GDM1 (cell line): ENCODE results near the gene PIK3C2G.
"Not testable (repeated sequence)": the region's sequence is repeated elsewhere in the genome, so short reads cannot be mapped to it uniquely, and the experiment has no call there.

ENCODE experiments used
- DNase-seq: peaks from one replicate; lab custom pipeline; 2025; lab: John Stamatoyannopoulos, UW

Gene PIK3C2G

GRCh38 chr12:18261273-18261672 is at the start of gene PIK3C2G:
PIK3C2G (plus strand) TSS chr12:18261518; CDS start chr12:18282082, 20,564 bp downstream.
- no peak for DNase-seq

GRCh38 chr12:18217966-18218365 is 43.4 kb upstream of the PIK3C2G start:
- DNase-seq: no peak

- no peak for DNase-seq
Measured at GRCh38 chr12:18221726-18222125, 39.6 kb upstream of the PIK3C2G start.

GRCh38 chr12:18222699-18223098 is 38.6 kb upstream of the PIK3C2G start:
- no peak for DNase-seq

DNA sequence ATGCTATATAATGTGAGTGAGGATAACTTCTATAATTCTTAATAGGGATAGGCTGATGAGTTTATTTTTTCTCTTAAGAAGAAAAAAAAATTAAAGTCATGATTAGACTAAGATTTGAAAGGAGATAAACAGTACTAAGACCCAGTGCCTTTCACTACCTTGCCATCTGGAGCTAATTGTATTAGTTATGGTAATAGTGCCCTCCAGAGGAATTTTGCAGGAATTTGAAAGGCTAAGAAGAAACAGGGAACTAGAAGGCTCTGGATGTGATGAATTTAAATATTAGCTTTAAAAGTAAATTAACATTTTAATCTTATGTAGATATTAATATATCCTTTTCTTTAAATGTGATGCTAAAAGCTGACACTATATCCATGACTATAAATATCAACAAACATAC is 36.6 kb upstream of the PIK3C2G start:
- no peak for DNase-seq

- DNase-seq: no peak
Measured at GRCh38 chr12:18239526-18239925, 21.8 kb upstream of the PIK3C2G start.

DNA sequence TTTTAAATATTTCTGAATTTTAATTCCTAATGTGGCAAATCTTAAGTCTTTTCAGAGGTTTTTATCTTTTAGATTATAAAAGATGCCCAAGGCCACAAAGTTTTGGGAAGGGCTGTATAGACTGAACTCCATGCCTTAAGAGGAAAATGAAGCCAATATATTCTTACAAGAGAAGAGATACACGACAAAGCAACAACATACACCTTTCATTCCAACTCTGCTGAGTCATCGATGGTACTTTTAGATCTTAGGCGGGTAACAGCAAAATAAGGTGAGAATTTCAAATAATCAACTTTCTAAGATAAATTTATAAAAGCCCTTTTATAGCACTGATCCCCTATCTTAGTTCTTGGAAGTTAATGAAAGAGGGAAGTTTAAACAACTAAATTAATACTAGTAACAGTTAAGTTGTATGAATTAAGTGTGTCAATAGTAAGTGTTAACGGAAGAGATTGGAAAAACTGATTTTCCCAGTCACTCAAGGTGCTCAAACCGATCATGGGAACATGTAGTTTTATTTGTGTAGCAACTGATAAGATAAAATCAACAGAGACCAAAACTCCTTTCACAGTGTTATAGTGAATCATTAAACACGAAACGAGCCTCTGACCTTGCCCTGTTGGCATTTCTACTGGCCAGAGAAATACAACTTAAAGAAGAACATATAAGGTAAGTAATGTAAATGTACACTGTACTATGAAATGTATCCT is 18.8 kb upstream of the PIK3C2G start:
- no peak for DNase-seq

GRCh38 chr12:18243238-18243637 is 18.1 kb upstream of the PIK3C2G start:
- DNase-seq: no peak

DNA sequence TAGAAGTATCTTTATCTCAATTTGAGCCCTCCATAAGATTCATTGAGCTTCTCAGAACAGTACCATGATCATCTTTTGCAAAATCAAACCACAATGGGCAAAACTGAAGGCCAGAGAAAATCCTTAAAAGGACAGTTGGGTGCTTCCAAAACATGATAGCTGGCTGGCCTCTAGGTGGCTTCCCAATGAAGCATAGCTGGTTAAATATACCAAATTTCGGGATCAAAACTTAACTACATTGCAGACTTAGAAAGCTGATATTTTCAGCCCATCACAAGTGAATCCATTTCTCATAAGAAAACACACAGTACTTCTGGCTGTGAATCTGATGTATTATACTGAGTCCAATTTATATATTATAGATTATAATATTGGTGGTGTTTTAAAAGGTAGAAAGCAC is 15.3 kb upstream of the PIK3C2G start:
- DNase-seq: no peak

DNA sequence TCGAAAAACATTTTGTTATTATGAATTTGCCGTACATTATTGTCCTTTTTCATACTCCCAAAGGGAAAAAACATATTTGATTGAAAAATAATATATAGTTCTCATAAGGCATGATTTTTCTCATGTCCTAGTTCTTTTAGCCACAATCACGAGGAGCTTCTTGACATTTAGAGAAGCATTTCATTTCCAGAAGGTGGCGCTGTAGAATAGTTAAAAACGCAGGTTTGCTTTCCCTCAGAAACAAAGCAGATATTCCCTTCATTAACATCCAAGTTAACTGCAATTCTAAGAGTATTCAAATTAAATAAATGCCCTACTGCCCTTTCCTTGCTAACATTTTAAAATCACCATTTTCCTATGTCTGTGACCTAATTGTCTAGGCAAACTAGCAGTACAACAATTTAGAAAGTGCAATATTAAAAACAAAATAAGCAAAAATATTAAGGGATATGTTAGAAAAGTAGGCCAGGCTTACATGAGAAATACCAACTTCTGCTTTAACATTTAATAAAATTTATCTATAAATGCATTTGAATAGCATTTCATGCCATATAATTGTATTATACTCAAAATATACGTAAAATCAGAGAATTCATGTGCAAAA is 10.9 kb upstream of the PIK3C2G start:
- no peak for DNase-seq

DNA sequence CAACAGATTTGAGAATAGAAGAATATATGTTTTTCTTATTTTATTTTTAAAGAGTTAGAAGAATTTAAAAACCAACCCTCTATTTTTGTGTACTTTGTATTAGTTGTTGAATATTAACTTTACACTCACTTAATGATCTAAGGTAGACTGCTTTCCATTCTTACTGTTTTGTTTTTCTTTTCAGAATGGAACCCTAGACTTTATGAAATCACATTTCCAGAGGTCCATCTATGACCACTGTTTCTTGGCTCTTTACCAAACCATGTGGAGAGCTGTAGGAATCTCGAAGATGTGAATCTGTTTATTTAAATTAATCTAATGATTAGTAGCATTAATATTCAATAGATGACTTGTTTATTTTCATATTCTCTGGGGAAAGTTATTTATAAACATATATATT is 7.2 kb upstream of the PIK3C2G start:
- DNase-seq: no peak

- DNase-seq: not testable (repeated sequence)
Measured at GRCh38 chr12:18255004-18255403, 6.3 kb upstream of the PIK3C2G start.

DNA sequence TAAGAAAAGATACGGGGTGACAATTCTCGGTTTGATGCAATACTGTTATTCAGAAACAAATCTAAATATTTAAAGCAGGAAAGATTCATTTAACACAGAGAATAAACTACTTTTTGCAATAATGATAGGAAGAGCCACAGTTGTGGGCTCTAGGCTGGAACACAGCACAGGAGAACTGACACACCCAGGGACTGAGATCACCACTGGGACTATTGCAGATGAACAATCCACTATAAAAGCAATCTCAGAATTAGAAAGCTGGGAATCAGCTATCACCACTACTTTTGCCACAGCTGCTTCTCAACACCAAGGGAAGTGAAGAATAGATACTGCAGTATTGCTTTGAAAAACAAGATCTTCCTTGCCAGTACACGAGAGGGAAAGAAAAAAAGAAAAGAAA is 4.1 kb upstream of the PIK3C2G start:
- DNase-seq: no peak

- no peak for DNase-seq
Measured at GRCh38 chr12:18258929-18259328, 2.4 kb upstream of the PIK3C2G start.

- no peak for DNase-seq
Measured at GRCh38 chr12:18259906-18260682, 1.2 kb upstream of the PIK3C2G start.

GRCh38 chr12:18261906-18262305 is 588 bp downstream of the PIK3C2G start:
- no peak for DNase-seq

DNA sequence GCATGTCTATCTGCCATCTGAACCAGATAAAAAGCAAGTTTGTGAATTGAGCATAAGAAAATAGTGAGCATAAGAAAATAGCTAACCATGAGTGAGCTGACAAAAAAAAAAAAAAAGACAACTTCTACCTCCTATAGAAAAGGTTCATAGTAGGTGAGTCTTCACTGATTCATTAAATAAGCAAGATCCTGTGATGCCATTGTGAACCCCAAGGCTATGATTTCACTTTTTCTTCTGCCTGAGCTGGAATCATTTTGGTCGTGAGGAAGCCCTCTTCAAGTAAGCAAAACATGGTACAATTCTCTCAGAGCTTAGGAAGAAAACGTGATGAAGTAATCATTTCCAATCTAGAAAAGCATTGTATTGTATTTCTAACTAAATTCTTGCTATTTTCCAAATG is 1.2 kb downstream of the PIK3C2G start:
- no peak for DNase-seq

DNA sequence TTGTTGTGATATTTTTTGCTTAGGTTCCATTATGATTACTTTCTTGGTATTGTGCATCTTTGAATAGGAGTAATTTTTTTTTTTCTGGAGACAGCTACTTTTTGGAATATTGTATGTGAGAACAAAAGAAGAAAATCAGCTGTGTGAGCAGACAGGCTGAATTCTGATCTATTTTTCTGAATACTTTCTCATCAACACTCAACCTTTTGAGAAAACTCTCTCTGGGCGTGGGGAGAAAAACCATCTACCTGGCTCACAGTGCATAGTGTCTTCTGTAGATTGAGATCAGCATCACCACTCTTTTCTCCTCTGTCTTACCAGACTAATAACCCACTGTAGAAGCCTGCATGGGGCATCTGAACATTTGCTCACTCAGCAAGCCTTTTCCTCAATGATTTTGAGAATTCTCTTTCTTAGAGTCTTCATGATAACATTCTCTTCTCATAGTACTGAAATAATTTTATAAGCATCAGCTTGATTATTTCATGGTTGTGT is 3.3 kb downstream of the PIK3C2G start:
- DNase-seq: no peak

GRCh38 chr12:18267427-18268099 is 6.2 kb downstream of the PIK3C2G start:
- DNase-seq: no peak

- DNase-seq: no peak
Measured at GRCh38 chr12:18270958-18271460, 9.7 kb downstream of the PIK3C2G start.

GRCh38 chr12:18275981-18276380 is 14.7 kb downstream of the PIK3C2G start:
- no peak for DNase-seq

GRCh38 chr12:18277196-18277595 is 15.9 kb downstream of the PIK3C2G start:
- no peak for DNase-seq
